Stromal cell of bone marrow (primary cell): ENCODE data around the gene CLDN25.

Source experiments
- DNase-seq: peaks from one replicate; pipeline ENCODE4 v3.0.0-alpha.2; 2012; ENCODE audit warnings: low read depth

CLDN25 gene

GRCh38 chr11:113808931-113809330 lies 29.3 kb downstream of the CLDN25 start:
- no peak for DNase-seq

DNA sequence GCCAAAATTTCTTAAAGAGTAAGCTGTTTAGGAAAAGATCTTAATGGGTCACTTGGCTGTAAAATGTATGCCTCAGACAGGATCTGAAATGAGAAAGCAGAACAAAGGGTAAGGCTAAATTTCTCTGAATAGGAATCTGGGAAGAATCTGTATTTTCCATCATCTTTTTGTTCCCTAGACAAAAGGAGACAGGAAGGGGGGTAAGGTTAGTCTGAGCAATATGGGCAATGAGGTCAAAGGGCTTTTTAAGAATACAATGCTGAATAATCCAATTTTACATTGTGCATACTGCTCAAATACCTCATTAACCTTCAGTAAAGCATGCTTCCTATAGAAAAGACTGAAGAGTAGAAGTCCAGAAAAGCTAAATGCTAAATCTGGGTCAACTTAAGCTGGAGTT lies 34.6 kb downstream of the CLDN25 start:
- DNase-seq = no peak

DNA sequence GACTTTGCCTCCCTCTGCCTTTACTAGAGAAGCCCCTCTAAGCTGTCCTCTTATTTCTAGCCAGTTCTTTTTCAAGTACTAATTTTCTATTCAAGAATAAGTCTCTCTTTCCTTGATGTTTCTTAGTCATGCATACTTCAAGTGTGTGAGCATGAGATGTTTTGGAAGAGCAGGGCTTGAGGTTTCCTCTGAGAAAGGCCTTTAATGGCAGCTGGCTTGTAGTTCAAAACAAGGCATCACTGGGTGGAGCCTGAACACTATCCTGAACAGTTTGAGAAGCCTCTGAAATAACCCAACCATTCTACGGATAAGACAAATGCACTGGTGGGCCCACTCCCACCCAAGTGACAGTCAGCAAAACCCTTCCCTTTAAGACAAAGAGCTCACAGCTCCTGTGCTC lies 37.6 kb downstream of the CLDN25 start:
- DNase-seq = no peak

DNA sequence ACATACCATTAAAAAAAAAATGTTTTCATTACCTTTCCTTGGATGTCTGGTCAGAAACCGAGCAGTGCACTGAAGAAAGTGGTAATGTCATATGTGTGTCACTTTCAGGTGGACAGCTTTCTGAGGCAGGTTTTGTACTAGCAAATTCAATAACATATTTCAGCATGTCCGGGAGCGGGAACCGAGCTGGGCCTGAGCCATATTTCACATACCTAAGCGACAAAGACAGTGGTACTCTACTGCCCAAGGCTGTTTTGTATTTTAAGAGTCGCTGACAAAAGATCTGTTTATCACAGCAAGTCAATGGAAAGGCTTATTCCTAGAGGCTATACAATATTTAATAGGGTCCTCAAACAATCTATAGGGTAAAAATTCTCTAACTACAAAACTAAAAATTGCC lies 38.0 kb downstream of the CLDN25 start:
- no peak for DNase-seq

DNA sequence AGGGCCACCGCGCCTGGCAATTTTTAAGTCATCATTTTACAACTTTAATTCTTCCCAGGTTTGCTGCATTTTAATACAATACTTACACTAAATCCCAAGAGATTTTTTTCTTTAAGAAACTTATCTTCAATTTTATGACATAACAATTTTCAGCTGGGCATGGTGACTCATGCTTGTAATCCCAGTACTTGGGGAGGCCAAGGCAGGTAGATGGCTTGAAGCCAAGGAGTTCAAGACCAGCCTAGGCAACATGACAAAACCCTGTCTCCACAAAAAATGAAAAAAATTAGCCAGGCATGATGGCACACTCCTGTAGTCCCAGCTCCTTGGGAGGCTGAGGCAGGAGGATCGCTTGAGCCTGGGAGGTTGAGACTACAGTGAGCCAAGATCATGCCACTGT lies 38.8 kb downstream of the CLDN25 start:
- DNase-seq = no peak

- no peak for DNase-seq
These were observed 47.9 kb downstream of the CLDN25 start for GRCh38 chr11:113827477-113827876.

DNA sequence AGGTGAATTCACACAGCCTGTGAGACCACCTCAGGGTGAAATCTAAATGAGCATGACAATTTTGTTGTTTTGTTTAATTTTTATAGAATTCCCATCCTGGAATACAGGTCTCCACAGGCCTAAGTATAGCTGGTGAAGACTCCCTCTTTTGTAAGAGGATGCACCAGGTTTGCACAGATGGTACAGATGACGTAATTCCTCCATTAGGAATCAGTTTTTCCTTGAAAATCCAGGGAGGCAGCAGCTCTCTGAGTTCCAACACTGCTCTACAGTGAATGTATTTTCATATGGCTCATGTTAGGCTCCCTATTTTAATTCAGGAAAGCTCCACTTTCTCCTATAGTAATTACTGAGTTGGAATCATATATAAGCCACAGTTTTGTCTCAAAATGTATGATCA lies 48.6 kb downstream of the CLDN25 start:
- no peak for DNase-seq

DNA sequence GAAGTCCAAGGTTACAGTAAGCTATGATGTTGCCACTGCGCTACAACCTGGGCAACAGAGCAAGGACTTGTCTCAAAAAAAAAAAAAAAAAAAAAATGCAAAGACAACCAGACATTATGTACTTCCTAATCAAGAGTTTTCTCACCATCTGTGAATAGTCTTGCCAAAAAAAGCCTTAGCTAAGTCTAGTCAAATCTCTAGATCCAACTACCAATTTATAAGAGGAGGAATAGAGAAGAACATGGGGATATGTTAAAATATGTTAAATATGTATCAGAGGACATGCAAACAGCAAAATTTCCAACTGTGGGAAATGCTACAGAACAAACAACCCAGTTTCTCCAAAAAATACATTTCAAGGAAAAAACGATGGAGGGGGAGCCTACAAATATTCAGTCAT lies 50.2 kb downstream of the CLDN25 start:
- DNase-seq = no peak
